GM21717 (cell line): ENCODE results near the gene XPC.

ENCODE experiments used
- ATAC-seq: cut with Tn5 transposase; IDR thresholded peaks from one replicate; pipeline ENCODE4 v1.9.1; 2021; ENCODE audit warnings: mild to moderate bottlenecking, moderate library complexity; ENCODE audit not compliant: unreplicated experiment

Gene XPC

DNA sequence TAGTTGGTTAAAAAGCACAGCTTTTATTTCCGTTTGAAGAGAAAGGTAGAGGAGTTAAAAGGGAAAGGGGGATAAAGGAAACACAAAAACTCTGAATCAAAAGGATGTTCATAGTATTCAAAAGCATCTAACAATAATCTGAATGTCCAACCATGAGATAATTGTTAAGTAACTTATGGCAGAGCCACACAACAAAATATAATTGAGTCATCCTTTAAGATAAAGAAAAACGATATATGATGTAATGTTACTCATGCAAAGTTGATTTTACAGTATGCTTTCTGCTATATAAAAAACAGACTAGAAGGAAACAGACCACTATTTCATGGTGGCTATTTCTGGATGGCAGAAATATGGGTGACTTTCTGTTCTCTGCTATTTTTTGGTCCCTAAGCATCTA is 3.9 kb downstream of the XPC start:
- ATAC-seq = no peak

GRCh38 chr3:14172496-14172895 is 5.9 kb downstream of the XPC start:
- no peak for ATAC-seq

GRCh38 chr3:14170531-14171159 is 7.8 kb downstream of the XPC start:
- no peak for ATAC-seq

DNA sequence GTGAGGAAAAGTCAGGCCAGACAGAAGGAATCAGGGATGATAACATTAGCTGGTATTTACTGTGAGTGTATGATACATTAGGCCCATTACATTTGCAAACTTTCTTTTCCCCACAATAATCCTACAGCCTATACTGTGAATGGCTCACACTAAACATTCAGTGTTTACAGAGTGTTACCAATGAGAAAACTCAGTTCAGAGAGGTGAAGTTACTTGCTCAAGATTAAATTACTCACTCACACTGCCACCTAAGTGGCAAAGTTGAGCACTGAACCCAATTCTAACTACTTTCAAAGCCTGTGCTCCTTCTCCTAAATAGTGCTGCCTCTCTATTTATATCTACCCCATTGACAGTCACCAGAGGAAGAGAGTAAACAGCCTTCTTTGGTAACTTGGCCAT is 8.5 kb downstream of the XPC start:
- no peak for ATAC-seq

DNA sequence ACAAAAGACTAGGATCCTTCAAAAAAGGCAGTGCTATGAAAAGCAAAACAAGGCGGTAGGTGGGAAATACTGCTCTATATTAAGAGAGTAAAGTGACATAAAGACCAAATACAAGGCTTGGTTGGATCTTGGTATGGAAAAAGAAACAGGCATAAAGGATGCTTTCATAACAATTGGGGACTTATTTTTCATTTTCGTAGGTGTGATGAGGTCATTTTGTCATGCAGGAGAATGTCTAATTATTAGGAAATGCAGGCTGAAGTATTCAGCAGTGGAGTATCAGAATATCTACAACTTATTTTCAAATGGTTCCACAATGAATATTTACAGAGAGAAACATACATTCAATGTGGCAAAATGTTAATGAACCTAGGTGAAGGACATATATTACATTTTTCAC is 9.0 kb downstream of the XPC start:
- no peak for ATAC-seq

DNA sequence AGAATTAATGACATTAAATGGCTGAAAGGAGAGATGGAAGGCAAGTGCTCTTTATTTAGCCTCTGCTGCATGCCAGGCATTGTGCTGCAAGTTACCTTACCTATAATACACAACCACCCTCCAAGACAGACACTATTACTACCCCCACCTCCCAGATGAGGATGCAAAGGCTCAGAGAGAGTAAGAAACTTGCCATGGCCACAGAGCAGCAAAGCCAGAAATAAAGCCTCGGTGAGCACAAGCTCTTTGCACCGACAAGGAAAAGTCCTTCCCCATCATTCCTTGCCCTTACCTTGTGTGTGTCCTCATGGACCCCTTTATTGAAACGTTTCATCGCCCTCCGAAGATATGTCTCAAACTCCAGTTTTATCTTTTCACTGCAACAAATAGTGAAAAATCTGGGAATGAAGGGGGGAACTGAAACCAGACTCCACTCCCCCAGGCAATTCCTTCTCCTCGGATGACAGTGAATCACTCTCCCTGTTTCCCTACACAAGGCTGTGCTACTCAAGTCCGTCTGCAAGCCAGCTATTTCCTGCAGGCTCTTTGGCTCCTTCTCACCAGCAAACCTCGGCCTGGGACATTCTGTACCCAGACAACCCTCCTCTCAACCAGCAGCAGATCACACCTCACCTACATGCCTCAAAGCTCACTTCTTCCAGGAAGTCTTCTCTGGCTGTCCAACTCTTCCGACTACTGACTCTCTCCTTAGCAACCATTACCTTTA is 11.4 kb downstream of the XPC start:
- no peak for ATAC-seq

GRCh38 chr3:14162178-14162577 is 16.2 kb downstream of the XPC start:
- ATAC-seq = no peak

GRCh38 chr3:14161282-14161681 is 17.1 kb downstream of the XPC start:
- ATAC-seq = no peak

GRCh38 chr3:14159426-14159825 is 19.0 kb downstream of the XPC start:
- no peak for ATAC-seq

- no peak for ATAC-seq
These were observed 20.0 kb downstream of the XPC start for GRCh38 chr3:14158370-14158769.

DNA sequence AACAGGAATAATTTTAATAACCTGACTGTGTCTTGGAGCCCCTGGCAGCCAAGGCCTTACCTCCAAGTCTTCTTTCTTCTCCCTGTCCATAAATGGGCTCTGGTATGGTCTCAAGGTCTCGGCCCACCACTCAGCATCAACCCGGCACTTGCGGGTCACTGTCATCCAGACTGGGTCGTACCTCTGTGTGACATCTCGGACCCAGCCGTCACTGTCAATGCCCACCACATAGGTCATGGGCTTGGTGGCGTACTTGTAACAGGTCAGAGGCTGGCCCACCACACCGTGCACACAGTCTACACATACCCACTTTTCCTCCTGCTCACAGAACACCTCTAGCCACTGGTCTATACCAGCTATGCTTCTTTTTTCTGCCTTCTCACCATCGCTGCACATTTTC is 20.4 kb downstream of the XPC start:
- no peak for ATAC-seq

GRCh38 chr3:14156843-14157561 is 21.4 kb downstream of the XPC start:
- ATAC-seq = no peak

DNA sequence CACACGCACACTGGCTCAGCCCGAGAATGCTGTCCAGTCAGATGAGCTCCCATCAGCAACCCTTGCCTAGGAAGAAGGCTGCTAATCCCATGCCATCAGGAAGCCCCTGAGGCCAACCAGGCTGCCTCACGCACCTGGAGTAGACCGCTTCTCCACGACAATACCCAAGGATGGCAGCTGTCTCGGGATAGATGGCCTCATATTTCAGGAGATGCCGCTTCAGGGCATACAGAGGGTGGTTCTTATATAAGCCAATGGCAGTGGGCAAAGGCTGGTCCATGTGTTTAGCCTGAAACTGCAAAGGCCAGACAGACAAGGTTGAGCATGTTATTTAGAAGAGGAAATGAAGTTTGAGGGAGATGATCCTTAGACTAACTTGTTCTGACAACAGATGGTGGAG is 22.2 kb downstream of the XPC start:
- no peak for ATAC-seq

DNA sequence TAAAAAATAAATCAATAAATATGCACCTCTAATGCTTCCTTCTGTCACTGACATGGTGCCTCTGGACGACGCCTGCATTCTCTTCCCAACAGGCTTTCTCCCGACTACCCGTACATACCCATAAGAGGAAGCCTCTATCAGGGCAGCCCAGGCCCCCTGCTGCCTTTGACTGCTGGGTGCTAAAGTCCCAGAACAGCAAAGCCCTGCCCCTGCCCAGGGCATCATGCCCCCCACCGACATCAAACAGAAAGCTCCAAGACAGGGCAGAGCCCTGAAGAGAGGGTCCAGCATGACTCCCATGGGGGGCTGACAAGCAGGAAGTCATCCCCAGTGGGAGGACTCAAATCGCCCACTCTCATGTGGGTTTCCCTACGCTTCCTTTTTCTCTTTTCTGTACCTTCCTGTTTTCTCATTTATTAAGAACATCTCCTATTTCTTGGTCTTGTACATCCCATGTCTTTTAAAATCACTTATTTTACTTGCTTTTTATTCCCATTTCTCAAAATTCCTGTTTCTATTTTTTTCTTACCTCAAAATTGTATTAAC is 23.4 kb downstream of the XPC start:
- no peak for ATAC-seq

DNA sequence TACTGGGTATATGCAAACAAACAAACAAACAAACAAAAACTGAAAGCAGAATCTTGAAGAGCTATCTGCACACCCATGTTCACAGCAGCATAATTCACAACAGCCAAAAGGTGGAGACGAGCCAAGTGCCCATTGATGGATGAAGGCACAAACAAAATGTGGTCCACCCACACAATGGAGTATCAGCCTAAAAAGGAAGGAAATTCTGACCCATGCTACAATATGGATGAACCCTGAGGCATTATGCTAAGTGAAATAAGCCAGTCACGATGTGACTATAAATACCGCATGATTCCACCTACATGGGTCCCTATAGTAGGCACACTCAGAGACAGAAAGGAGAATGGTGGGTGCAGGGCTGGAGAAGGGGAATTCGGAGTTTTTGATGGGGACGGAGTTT is 24.1 kb downstream of the XPC start:
- ATAC-seq = no peak

DNA sequence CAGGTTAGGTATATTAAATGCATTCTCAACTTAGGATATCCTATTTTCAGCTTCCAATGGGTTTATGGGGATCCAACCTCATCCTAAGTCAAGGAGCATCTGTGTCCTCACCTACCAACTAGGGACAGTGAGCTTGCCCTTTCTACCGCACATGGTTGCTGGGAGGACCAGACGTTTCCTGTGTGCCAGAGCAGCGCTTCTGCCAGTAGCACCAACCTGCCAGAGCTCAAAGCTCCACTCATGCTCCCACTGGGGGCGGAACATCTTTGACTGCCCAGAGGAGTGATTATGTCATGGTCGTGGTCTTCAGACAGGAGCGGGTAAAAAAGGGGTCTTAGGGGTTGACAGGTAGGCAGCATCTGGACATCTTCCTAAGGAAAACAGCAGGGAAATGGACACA is 24.7 kb downstream of the XPC start:
- ATAC-seq = no peak

- no peak for ATAC-seq
These were observed 25.4 kb downstream of the XPC start for GRCh38 chr3:14152963-14153355.

DNA sequence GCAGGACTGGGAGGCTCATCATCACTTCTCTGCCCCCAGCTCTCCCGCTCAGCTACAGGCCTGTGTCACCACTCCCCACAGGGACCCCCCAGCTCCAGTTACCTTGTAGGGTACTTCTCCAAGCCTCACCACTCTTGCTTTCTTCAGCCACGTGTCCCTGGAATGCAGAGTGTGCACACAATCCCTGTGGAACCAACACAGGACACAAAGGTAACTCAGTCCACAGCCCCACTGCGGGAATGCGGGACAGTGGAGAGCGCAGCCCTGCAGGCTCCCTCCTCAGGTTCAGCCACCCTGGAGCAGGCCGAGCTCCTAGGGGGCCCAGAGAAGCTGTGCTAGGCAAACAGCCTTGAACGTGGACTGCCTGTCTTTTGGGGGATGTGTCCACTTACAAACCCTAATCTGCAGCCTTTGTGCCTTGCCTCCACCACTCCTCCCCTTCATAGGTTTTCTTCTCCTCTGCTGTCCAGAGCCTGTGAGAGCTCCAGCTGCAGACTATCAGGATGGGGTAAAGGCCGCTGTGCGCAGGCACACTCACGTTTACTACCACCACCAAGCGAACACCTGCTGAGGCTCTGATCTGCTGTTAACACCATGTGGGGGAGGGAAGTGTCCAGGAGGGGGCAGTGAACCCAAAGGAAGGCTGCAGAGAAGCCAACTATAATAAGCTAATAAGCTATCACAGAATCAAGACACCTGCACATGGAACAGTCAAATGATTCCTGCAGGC is 26.0 kb downstream of the XPC start:
- ATAC-seq = no peak

- no peak for ATAC-seq
These were observed 26.8 kb downstream of the XPC start for GRCh38 chr3:14151471-14152083.

- no peak for ATAC-seq
These were observed 27.7 kb downstream of the XPC start for GRCh38 chr3:14150491-14151230.
